ENCODE results near the gene YBEY. TPM values are rescaled to one million over a fixed set of nuclear protein-coding genes. Genes with fewer than 3 reads are reported as not detected.

The YBEY gene
- polyA plus RNA-seq, 1 donor from 2014 or later: 88.4 TPM

- Histone ChIP-seq H3K27me3 (ENCODE audit: insufficient read depth, low read depth, low read length) (no peaks in the 10 kb centered on the region), H3K9me3 (ENCODE audit: low read length) (no peaks in the 10 kb centered on the region), H3K36me3 (ENCODE audit: insufficient read depth, low read length) (peaks cover 10% of the 10 kb centered on the region)
Observed at GRCh38 chr21:46255166-46255565, 31.0 kb upstream of the YBEY start.

GRCh38 chr21:46255758-46256337, 30.3 kb upstream of the YBEY start:
- Histone ChIP-seq H3K36me3 (ENCODE audit: insufficient read depth, low read length) (peaks cover 10% of the 10 kb centered on the region), H4K20me1 (ENCODE audit: insufficient read depth) (no peaks in the 10 kb centered on the region), H3K4me2 (ENCODE audit: low read length) (no peak overlapping the region), H3K4me3 (ENCODE audit: low read length) (no peak overlapping the region), H3F3A (ENCODE audit: insufficient read depth, low read length, poor library complexity, severe bottlenecking) (no peaks in the 10 kb centered on the region), H3K79me2 (replicated peaks; ENCODE audit: insufficient read depth, low read length) (no peaks in the 10 kb centered on the region), H3K27me3 (ENCODE audit: insufficient read depth, low read depth, low read length) (no peaks in the 10 kb centered on the region), H3K9me3 (ENCODE audit: low read length) (no peaks in the 10 kb centered on the region), H3K9me2 (ENCODE audit: insufficient read depth, low read length) (no peaks in the 10 kb centered on the region), H2AFZ (ENCODE audit: low read depth, low read length) (no peak overlapping the region), H3K9ac (ENCODE audit: low read length) (no peak overlapping the region), H3K27ac (ENCODE audit: low read length) (no peak overlapping the region)
- TF ChIP-seq SMC3 (conservative IDR thresholded peaks at IDR 0.05; ENCODE audit: poor library complexity) (no peak), MXI1 (conservative IDR thresholded peaks at IDR 0.05; ENCODE audit: poor library complexity, severe bottlenecking) (no peak), EZH2 (IDR thresholded peaks at IDR 0.05; ENCODE audit: borderline replicate concordance, insufficient read depth, low read length, poor library complexity, severe bottlenecking) (no peak), TAF1 (IDR thresholded peaks at IDR 0.05; ENCODE audit: low read depth) (no peak), EP300 (conservative IDR thresholded peaks at IDR 0.05; ENCODE audit: poor library complexity, severe bottlenecking) (no peak), RAD21 (conservative IDR thresholded peaks at IDR 0.05) (no peak), POLR2AphosphoS5 (IDR thresholded peaks at IDR 0.05) (no peak)
- TF ChIP-seq, protein P1, sequence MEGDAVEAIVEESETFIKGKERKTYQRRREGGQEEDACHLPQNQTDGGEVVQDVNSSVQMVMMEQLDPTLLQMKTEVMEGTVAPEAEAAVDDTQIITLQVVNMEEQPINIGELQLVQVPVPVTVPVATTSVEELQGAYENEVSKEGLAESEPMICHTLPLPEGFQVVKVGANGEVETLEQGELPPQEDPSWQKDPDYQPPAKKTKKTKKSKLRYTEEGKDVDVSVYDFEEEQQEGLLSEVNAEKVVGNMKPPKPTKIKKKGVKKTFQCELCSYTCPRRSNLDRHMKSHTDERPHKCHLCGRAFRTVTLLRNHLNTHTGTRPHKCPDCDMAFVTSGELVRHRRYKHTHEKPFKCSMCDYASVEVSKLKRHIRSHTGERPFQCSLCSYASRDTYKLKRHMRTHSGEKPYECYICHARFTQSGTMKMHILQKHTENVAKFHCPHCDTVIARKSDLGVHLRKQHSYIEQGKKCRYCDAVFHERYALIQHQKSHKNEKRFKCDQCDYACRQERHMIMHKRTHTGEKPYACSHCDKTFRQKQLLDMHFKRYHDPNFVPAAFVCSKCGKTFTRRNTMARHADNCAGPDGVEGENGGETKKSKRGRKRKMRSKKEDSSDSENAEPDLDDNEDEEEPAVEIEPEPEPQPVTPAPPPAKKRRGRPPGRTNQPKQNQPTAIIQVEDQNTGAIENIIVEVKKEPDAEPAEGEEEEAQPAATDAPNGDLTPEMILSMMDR (IDR thresholded peaks at IDR 0.05; ENCODE audit: poor library complexity, severe bottlenecking): no peak
- TF ChIP-seq, protein P2, sequence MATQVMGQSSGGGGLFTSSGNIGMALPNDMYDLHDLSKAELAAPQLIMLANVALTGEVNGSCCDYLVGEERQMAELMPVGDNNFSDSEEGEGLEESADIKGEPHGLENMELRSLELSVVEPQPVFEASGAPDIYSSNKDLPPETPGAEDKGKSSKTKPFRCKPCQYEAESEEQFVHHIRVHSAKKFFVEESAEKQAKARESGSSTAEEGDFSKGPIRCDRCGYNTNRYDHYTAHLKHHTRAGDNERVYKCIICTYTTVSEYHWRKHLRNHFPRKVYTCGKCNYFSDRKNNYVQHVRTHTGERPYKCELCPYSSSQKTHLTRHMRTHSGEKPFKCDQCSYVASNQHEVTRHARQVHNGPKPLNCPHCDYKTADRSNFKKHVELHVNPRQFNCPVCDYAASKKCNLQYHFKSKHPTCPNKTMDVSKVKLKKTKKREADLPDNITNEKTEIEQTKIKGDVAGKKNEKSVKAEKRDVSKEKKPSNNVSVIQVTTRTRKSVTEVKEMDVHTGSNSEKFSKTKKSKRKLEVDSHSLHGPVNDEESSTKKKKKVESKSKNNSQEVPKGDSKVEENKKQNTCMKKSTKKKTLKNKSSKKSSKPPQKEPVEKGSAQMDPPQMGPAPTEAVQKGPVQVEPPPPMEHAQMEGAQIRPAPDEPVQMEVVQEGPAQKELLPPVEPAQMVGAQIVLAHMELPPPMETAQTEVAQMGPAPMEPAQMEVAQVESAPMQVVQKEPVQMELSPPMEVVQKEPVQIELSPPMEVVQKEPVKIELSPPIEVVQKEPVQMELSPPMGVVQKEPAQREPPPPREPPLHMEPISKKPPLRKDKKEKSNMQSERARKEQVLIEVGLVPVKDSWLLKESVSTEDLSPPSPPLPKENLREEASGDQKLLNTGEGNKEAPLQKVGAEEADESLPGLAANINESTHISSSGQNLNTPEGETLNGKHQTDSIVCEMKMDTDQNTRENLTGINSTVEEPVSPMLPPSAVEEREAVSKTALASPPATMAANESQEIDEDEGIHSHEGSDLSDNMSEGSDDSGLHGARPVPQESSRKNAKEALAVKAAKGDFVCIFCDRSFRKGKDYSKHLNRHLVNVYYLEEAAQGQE (IDR thresholded peaks at IDR 0.05; ENCODE audit: borderline replicate concordance): no peak

More at GRCh38 chr21:46255166-46255565, 31.0 kb upstream of the YBEY start:
- Histone ChIP-seq H3K9ac (ENCODE audit: low read length) (no peak overlapping the region), H3K4me2 (ENCODE audit: low read length) (no peak overlapping the region), H3F3A (ENCODE audit: insufficient read depth, low read length, poor library complexity, severe bottlenecking) (no peaks in the 10 kb centered on the region), H3K79me2 (replicated peaks; ENCODE audit: insufficient read depth, low read length) (no peaks in the 10 kb centered on the region), H2AFZ (ENCODE audit: low read depth, low read length) (no peak overlapping the region), H4K20me1 (ENCODE audit: insufficient read depth) (no peaks in the 10 kb centered on the region), H3K27ac (ENCODE audit: low read length) (no peak overlapping the region), H3K9me2 (ENCODE audit: insufficient read depth, low read length) (no peaks in the 10 kb centered on the region), H3K4me3 (ENCODE audit: low read length) (no peak overlapping the region)
- TF ChIP-seq SMC3 (conservative IDR thresholded peaks at IDR 0.05; ENCODE audit: poor library complexity): no peak
- no peak for TF ChIP-seq EP300 (conservative IDR thresholded peaks at IDR 0.05; ENCODE audit: poor library complexity, severe bottlenecking)

Measured in neural cell (in vitro differentiated cells).